Activated CD4-positive, alpha-beta T cell treated with anti-CD3 and anti-CD28 coated beads, Interleukin-2, amount 50 U/mL, for 1 hour (primary cell): Measurements from ENCODE around the gene HIGD1A.
"Not testable (repeated sequence)": the region's sequence is repeated elsewhere in the genome, so short reads cannot be mapped to it uniquely, and the experiment has no call there.

Experiments used
- DNase-seq: peaks from one replicate; pipeline ENCODE4 v3.0.0-alpha.2; 2020

Gene HIGD1A

GRCh38 chr3:42829083-42829627, 24.9 kb upstream of the HIGD1A start:
- no peak for DNase-seq

GRCh38 chr3:42827654-42828053, 23.4 kb upstream of the HIGD1A start:
- DNase-seq: no peak

- no peak for DNase-seq
Observed at GRCh38 chr3:42827023-42827422, 22.7 kb upstream of the HIGD1A start.

GRCh38 chr3:42826141-42826540, 21.9 kb upstream of the HIGD1A start:
- no peak for DNase-seq

GRCh38 chr3:42823351-42823750, 19.1 kb upstream of the HIGD1A start:
- DNase-seq: no peak

- DNase-seq: no peak
Observed at GRCh38 chr3:42822828-42823227, 18.5 kb upstream of the HIGD1A start.

GRCh38 chr3:42820746-42821051, 16.4 kb upstream of the HIGD1A start:
- no peak for DNase-seq

- no peak for DNase-seq
Observed at GRCh38 chr3:42819351-42819965, 15.2 kb upstream of the HIGD1A start.

- DNase-seq: no peak
Observed at GRCh38 chr3:42815826-42816225, 11.5 kb upstream of the HIGD1A start.

GRCh38 chr3:42814914-42815507, 10.7 kb upstream of the HIGD1A start:
- no peak for DNase-seq

- no peak for DNase-seq
Observed at GRCh38 chr3:42814246-42814645, 10.0 kb upstream of the HIGD1A start.

- DNase-seq: not testable (repeated sequence)
Observed at GRCh38 chr3:42811118-42811883, 7.0 kb upstream of the HIGD1A start.

GRCh38 chr3:42810706-42811105, 6.4 kb upstream of the HIGD1A start:
- DNase-seq: not testable (repeated sequence)

GRCh38 chr3:42809202-42809601, 4.9 kb upstream of the HIGD1A start, which contains the start of gene ACKR2:
Gene ACKR2 (plus strand): TSS chr3:42809445. CDS start chr3:42864503, 55,058 bp downstream.
- DNase-seq: no peak

GRCh38 chr3:42807929-42808328, 3.6 kb upstream of the HIGD1A start:
- DNase-seq: no peak

- no peak for DNase-seq
Observed at GRCh38 chr3:42805141-42805821, 991 bp upstream of the HIGD1A start.

GRCh38 chr3:42804831-42805132, 492 bp upstream of the HIGD1A start:
- DNase-seq: no peak

GRCh38 chr3:42803414-42804105, 730 bp downstream of the HIGD1A start:
- DNase-seq: peak; percentile 16

GRCh38 chr3:42802876-42803413, 1.3 kb downstream of the HIGD1A start:
- no peak for DNase-seq

GRCh38 chr3:42801784-42802183, 2.5 kb downstream of the HIGD1A start:
- DNase-seq: no peak

- DNase-seq: no peak
Observed at GRCh38 chr3:42801048-42801620, 3.2 kb downstream of the HIGD1A start.

- DNase-seq: no peak
Observed at GRCh38 chr3:42800251-42800650, 4.0 kb downstream of the HIGD1A start.
